Caki2 (cell line): ENCODE measurements around the gene ABCD4. TPM values are rescaled to one million over a fixed set of nuclear protein-coding genes. Genes with fewer than 3 reads are reported as not detected.
A peak's percentile ranks its signal among the peaks of the same experiment; 100 is the strongest.
"Not testable (repeated sequence)": the region's sequence is repeated elsewhere in the genome, so short reads cannot be mapped to it uniquely, and the experiment has no call there.

Experiments
- DNase-seq: peaks from one replicate; pipeline ENCODE4 v3.0.0-alpha.2; 2015; ENCODE audit warnings: low read depth
- in situ Hi-C: cut with HindIII; loops from 2 replicates; pipeline ENCODE4 v1.10.0; 2016; ENCODE audit warnings: low sequenced_read_pairs, low pct_unique_long_range_greater_than_20kb, mixed read lengths
- total RNA-seq: library from RNA; depleted of rRNA; stranded (reverse); fragments of >200 nt; shearing (Covaris generic); gene quantifications from 2 replicates; pipeline ENCODE4 v1.2.3, GENCODE V29; 2014; ENCODE audit warnings: low replicate concordance

Gene ABCD4
- total RNA-seq, 1 experiment from 2014 or later: 31.2 TPM

GRCh38 chr14:74312161-74312560 is 9.4 kb upstream of the ABCD4 start:
- no peak for DNase-seq
- in situ Hi-C loops: no loop called here

GRCh38 chr14:74309125-74310022 is 6.6 kb upstream of the ABCD4 start:
- DNase-seq: no peak
- in situ Hi-C loops: no loop called here

- DNase-seq: peak; percentile 44
- in situ Hi-C loops: no loop called here
Measured at GRCh38 chr14:74308695-74309094, 6.0 kb upstream of the ABCD4 start.

GRCh38 chr14:74302152-74302628 is 544 bp downstream of the ABCD4 start:
- in situ Hi-C loops: no loop called here
- peak; percentile 42 for DNase-seq

- DNase-seq: no peak
- in situ Hi-C loops: no loop called here
Measured at GRCh38 chr14:74301594-74302151, 1.1 kb downstream of the ABCD4 start.

GRCh38 chr14:74299061-74299545 is 3.6 kb downstream of the ABCD4 start:
- DNase-seq: peak; percentile 40
- in situ Hi-C loops: no loop called here

GRCh38 chr14:74297986-74298385 is 4.7 kb downstream of the ABCD4 start:
- in situ Hi-C loops: no loop called here
- no peak for DNase-seq

- in situ Hi-C loops: no loop called here
- no peak for DNase-seq
Measured at GRCh38 chr14:74296037-74296467, 6.7 kb downstream of the ABCD4 start.

- DNase-seq: no peak
- in situ Hi-C loops: no loop called here
Measured at GRCh38 chr14:74293606-74294005, 9.1 kb downstream of the ABCD4 start.

GRCh38 chr14:74292061-74292460 is 10.7 kb downstream of the ABCD4 start:
- DNase-seq: no peak
- in situ Hi-C loops: no loop called here

GRCh38 chr14:74290415-74290814 is 12.3 kb downstream of the ABCD4 start:
- peak; percentile 27 for DNase-seq
- in situ Hi-C loops: no loop called here

- no peak for DNase-seq
- in situ Hi-C loops: no loop called here
Measured at GRCh38 chr14:74289801-74290200, 12.9 kb downstream of the ABCD4 start.

GRCh38 chr14:74286736-74287135 is 16.0 kb downstream of the ABCD4 start:
- in situ Hi-C loops: no loop called here
- DNase-seq: no peak

- DNase-seq: no peak
- in situ Hi-C loops: no loop called here
Measured at GRCh38 chr14:74281069-74281468, 21.7 kb downstream of the ABCD4 start.

- DNase-seq: no peak
- in situ Hi-C loops: no loop called here
Measured at GRCh38 chr14:74278080-74278479, 24.7 kb downstream of the ABCD4 start.

GRCh38 chr14:74275241-74275841 is 27.4 kb downstream of the ABCD4 start:
- in situ Hi-C loops: no loop called here
- no peak for DNase-seq

- in situ Hi-C loops: no loop called here
- no peak for DNase-seq
Measured at GRCh38 chr14:74271365-74271764, 31.4 kb downstream of the ABCD4 start.

GRCh38 chr14:74270382-74271177 is 32.2 kb downstream of the ABCD4 start:
- in situ Hi-C loops: not testable (repeated sequence)
- DNase-seq: peak; percentile 18
